OCI-LY1 (cell line): ENCODE measurements around the gene ATF6.

Experiments used
- EZH2 ChIP-seq: fragments of 200-600 bp; sonication (generic), shearing (Covaris generic); IDR thresholded peaks from 2 replicates; pipeline ENCODE4 v1.8.0; 2017; ENCODE audit warnings: borderline replicate concordance, mixed run types, mild to moderate bottlenecking, antibody characterized with exemption, low read length, moderate library complexity, mixed read lengths
- TF ChIP-seq, protein P1 (sequence below): fragments of 200-600 bp; sonication (generic), shearing (Covaris generic); IDR thresholded peaks from 2 replicates; pipeline ENCODE4 v1.5.1; 2017; ENCODE audit warnings: mild to moderate bottlenecking, antibody characterized with exemption, low read length, moderate library complexity, mixed read lengths

- TF ChIP-seq, protein P1, sequence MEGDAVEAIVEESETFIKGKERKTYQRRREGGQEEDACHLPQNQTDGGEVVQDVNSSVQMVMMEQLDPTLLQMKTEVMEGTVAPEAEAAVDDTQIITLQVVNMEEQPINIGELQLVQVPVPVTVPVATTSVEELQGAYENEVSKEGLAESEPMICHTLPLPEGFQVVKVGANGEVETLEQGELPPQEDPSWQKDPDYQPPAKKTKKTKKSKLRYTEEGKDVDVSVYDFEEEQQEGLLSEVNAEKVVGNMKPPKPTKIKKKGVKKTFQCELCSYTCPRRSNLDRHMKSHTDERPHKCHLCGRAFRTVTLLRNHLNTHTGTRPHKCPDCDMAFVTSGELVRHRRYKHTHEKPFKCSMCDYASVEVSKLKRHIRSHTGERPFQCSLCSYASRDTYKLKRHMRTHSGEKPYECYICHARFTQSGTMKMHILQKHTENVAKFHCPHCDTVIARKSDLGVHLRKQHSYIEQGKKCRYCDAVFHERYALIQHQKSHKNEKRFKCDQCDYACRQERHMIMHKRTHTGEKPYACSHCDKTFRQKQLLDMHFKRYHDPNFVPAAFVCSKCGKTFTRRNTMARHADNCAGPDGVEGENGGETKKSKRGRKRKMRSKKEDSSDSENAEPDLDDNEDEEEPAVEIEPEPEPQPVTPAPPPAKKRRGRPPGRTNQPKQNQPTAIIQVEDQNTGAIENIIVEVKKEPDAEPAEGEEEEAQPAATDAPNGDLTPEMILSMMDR, result peak; percentile 71
- TF ChIP-seq EZH2, result no peak
These were observed 26.6 kb downstream of the ATF6 start for GRCh38 chr1:161792740-161793139.
